Osteocyte (in vitro differentiated cells): ENCODE data around the gene GATAD2B. TPM values are rescaled to one million over a fixed set of nuclear protein-coding genes. Genes with fewer than 3 reads are reported as not detected.

Experiments
- DNase-seq: peaks from one replicate; pipeline ENCODE4 v3.0.0; 2021; ENCODE audit warnings: mixed read lengths; ENCODE audit not compliant: unreplicated experiment; ENCODE audit errors: extremely low spot score
- H3K27ac Mint-ChIP-seq: one replicate; pipeline ENCODE4 v1.8.0; 2021; ENCODE audit warnings: mild to moderate bottlenecking, mixed read lengths; ENCODE audit not compliant: unreplicated experiment
- H3K27me3 Mint-ChIP-seq: one replicate; pipeline ENCODE4 v1.8.0; 2021; ENCODE audit warnings: mixed read lengths; ENCODE audit not compliant: unreplicated experiment
- H3K36me3 Mint-ChIP-seq: one replicate; pipeline ENCODE4 v1.8.0; 2021; ENCODE audit warnings: mixed read lengths; ENCODE audit not compliant: unreplicated experiment
- H3K4me1 Mint-ChIP-seq: one replicate; pipeline ENCODE4 v1.8.0; 2021; ENCODE audit warnings: mixed read lengths; ENCODE audit not compliant: unreplicated experiment
- H3K4me3 Mint-ChIP-seq: one replicate; pipeline ENCODE4 v1.8.0; 2021; ENCODE audit warnings: mild to moderate bottlenecking, moderate library complexity, mixed read lengths; ENCODE audit not compliant: unreplicated experiment
- H3K9me3 Mint-ChIP-seq: one replicate; pipeline ENCODE4 v1.8.0; 2021; ENCODE audit warnings: mixed read lengths; ENCODE audit not compliant: unreplicated experiment
- total RNA-seq: library from RNA; stranded (reverse); gene quantifications from 2 replicates; pipeline ENCODE4 v1.2.1, GENCODE V29; 2021
- TF ChIP-seq, protein P1 (sequence below): fragments of 200-600 bp; sonication (generic); IDR thresholded peaks from 2 replicates; pipeline ENCODE4 v1.5.0; 2021; ENCODE audit warnings: antibody characterized with exemption, mild to moderate bottlenecking, moderate library complexity

Gene GATAD2B
- total RNA-seq, 1 donor from 2014 or later: 66.7 TPM

DNA sequence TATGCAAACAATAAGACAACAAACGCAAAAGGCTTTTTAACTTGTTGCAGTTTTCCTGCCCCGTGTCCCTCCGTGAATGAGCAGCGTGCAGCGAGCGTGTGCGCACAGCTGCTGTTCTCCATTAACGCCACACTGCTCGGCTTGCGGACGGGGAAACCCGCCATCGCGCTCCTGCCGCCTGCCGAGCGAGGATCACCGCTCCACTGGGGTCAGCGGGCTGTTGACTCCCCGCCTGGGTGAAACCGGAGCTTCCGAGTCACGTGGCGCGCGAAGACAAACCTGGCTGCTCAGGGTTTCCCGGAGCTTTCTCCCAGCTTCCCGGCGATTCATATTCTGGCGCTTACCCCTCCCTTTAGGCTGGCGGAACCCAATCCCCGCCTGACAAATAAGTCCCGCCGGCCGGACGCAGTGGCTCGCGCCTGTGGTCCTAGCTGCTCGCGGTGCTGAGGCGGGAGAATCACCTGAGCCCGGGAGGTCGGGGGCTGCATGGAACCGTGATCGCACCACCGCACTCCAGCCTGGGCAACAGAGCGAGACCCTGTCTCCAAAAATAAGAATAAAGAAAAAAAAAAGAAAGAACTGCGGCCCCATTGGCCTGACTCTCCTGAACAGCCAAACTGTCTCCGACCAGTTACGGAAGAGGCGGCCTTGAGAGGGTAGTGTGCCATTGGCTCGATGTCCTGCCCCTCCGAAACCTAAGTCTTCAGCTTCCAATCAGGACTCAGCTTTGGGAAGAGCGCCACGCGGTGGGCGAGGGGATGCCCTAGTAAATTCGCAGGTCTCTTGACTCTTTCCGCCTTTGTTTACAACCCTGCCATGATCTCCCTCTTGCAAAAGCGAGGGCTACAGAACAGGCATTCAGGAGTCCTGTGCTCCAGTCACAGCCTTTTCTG, 44.6 kb upstream of the GATAD2B start, which contains the start of gene CREB3L4:
CREB3L4 (plus strand) TSS at position 796 of the 893 bp plus-strand sequence. CDS start 624 bp downstream, outside the sequence.
- Mint-ChIP-seq H3K4me1 (peaks cover 51% of the 10 kb centered on the region), H3K27ac (peak within 1 kb of the TSS; percentile 97), H3K27me3 (no peaks in the 10 kb centered on the region), H3K36me3 (no peaks in the 10 kb centered on the region), H3K4me3 (peak within 1 kb of the TSS; percentile 91), H3K9me3 (no peaks in the 10 kb centered on the region)
- TF ChIP-seq, protein P1, sequence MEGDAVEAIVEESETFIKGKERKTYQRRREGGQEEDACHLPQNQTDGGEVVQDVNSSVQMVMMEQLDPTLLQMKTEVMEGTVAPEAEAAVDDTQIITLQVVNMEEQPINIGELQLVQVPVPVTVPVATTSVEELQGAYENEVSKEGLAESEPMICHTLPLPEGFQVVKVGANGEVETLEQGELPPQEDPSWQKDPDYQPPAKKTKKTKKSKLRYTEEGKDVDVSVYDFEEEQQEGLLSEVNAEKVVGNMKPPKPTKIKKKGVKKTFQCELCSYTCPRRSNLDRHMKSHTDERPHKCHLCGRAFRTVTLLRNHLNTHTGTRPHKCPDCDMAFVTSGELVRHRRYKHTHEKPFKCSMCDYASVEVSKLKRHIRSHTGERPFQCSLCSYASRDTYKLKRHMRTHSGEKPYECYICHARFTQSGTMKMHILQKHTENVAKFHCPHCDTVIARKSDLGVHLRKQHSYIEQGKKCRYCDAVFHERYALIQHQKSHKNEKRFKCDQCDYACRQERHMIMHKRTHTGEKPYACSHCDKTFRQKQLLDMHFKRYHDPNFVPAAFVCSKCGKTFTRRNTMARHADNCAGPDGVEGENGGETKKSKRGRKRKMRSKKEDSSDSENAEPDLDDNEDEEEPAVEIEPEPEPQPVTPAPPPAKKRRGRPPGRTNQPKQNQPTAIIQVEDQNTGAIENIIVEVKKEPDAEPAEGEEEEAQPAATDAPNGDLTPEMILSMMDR: peak; percentile 54
- peak; percentile 93 for DNase-seq

GRCh38 chr1:153963850-153964331, 41.1 kb upstream of the GATAD2B start:
- TF ChIP-seq, protein P1: no peak
- Mint-ChIP-seq H3K4me3 (peak overlapping the region; percentile 85), H3K36me3 (peaks cover 7% of the 10 kb centered on the region), H3K4me1 (peaks cover 68% of the 10 kb centered on the region), H3K27ac (peak overlapping the region; percentile 92), H3K27me3 (no peaks in the 10 kb centered on the region), H3K9me3 (no peaks in the 10 kb centered on the region)
- no peak for DNase-seq

GRCh38 chr1:153963030-153963849, 40.5 kb upstream of the GATAD2B start, which contains the start of gene SLC39A1:
SLC39A1 (minus strand) TSS chr1:153963537; CDS start chr1:153962715, 822 bp downstream.
- Mint-ChIP-seq H3K36me3 (peaks cover 7% of the 10 kb centered on the region), H3K4me3 (peak within 1 kb of the TSS; percentile 85), H3K9me3 (no peaks in the 10 kb centered on the region), H3K27ac (peak within 1 kb of the TSS; percentile 92), H3K4me1 (peaks cover 65% of the 10 kb centered on the region), H3K27me3 (no peaks in the 10 kb centered on the region)
- TF ChIP-seq, protein P1: no peak
- DNase-seq: peak; percentile 98

GRCh38 chr1:153962088-153963029, 39.6 kb upstream of the GATAD2B start:
- H3K4me1 Mint-ChIP-seq: peaks cover 62% of the 10 kb centered on the region
- no peaks in the 10 kb centered on the region for H3K27me3 Mint-ChIP-seq
- peak overlapping the region; percentile 85 for H3K4me3 Mint-ChIP-seq
- H3K27ac Mint-ChIP-seq: peak overlapping the region; percentile 92
- H3K36me3 Mint-ChIP-seq: peaks cover 7% of the 10 kb centered on the region
- H3K9me3 Mint-ChIP-seq: no peaks in the 10 kb centered on the region
- TF ChIP-seq, protein P1: no peak
- DNase-seq: no peak
